ENCODE measurements around the gene PIGBOS1. TPM values are rescaled to one million over a fixed set of nuclear protein-coding genes. Genes with fewer than 3 reads are reported as not detected.

Gene PIGBOS1
- total RNA-seq, 1 donor from 2014 or later = 8.9 TPM

DNA sequence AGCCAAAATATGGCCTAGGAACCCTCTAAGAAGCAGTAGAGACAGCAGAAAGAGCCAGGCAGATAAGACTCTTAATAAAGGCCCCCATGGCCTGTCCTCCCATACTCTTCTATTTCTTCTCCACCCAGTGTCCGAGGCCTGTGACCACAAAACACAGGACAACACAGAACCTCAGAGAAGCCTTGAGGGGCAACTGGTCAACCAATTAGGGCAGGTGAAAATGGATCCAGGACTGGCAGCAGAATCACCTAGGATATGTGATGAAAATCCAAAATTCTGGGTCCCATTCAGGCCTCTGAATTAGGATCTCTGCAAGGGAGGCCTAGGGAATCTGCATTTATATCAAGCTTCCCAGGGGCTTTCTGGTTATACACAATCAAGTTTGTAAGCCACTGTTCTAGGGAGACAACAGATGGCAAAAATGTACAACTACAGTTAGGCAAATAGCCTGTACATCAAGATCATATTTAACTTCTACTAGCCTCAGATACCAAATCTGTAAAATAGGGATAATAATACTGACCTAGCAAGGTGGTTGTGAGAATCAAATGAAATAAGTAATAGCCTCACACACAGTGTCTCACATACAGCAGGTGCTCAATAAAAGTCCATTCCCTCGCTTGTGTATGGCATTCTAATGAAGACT lies 39.7 kb downstream of the PIGBOS1 start:
- peaks cover 39% of the 10 kb centered on the region for H3K4me1 Mint-ChIP-seq (ENCODE audit: low read depth, unreplicated experiment)
- H2AFZ ChIP-seq (ENCODE audit: low read depth, low read length) = no peak overlapping the region
- no peak overlapping the region for H3K4me3 Mint-ChIP-seq (ENCODE audit: unreplicated experiment)
- DNase-seq (ENCODE audit: low read depth) (no peak), FAIRE-seq (no peak)
- peaks cover 7% of the 10 kb centered on the region for H4K20me1 ChIP-seq (ENCODE audit: insufficient read depth, low read length)
- no peaks in the 10 kb centered on the region for H3K9me3 Mint-ChIP-seq (ENCODE audit: unreplicated experiment)
- no peak overlapping the region for H3K9ac ChIP-seq (ENCODE audit: low read length)
- H3K27ac ChIP-seq (ENCODE audit: low read depth, low read length) = peak overlapping the region; percentile 69
- peaks cover 35% of the 10 kb centered on the region for H3K79me2 ChIP-seq (ENCODE audit: insufficient read depth, low read length)
- H3K4me3 ChIP-seq (ENCODE audit: insufficient read depth, low read depth, low read length) = no peak overlapping the region
- peaks cover 29% of the 10 kb centered on the region for H3K4me1 ChIP-seq (ENCODE audit: insufficient read depth, low read length)
- H3K4me2 ChIP-seq (ENCODE audit: low read length) = peak overlapping the region; percentile 67
- H3K36me3 ChIP-seq (ENCODE audit: insufficient read depth, low read length) = no peaks in the 10 kb centered on the region
- TF ChIP-seq CTCF (IDR thresholded peaks at IDR 0.05; ENCODE audit: insufficient read depth, low read depth, low read length) (no peak), EZH2 (IDR thresholded peaks at IDR 0.05; ENCODE audit: insufficient read depth, low read length) (no peak)
- H3K9me3 ChIP-seq (ENCODE audit: insufficient read depth, low read depth, low read length) = no peaks in the 10 kb centered on the region
- H3K36me3 Mint-ChIP-seq (ENCODE audit: low read depth, unreplicated experiment) = no peaks in the 10 kb centered on the region
- no peaks in the 10 kb centered on the region for H3K27me3 Mint-ChIP-seq (ENCODE audit: low read depth, unreplicated experiment)
- H3K27ac Mint-ChIP-seq (ENCODE audit: unreplicated experiment) = peak overlapping the region; percentile 93
- no peaks in the 10 kb centered on the region for H3K27me3 ChIP-seq (ENCODE audit: insufficient read depth, low read length)

GRCh38 chr15:55277715-55278114 lies 41.2 kb downstream of the PIGBOS1 start:
- Mint-ChIP-seq H3K27ac (ENCODE audit: unreplicated experiment) (no peak overlapping the region), H3K36me3 (ENCODE audit: low read depth, unreplicated experiment) (no peaks in the 10 kb centered on the region), H3K4me1 (ENCODE audit: low read depth, unreplicated experiment) (peaks cover 32% of the 10 kb centered on the region), H3K4me3 (ENCODE audit: unreplicated experiment) (no peak overlapping the region), H3K27me3 (ENCODE audit: low read depth, unreplicated experiment) (no peaks in the 10 kb centered on the region), H3K9me3 (ENCODE audit: unreplicated experiment) (no peaks in the 10 kb centered on the region)
- H3K4me2 ChIP-seq (ENCODE audit: low read length) = no peak overlapping the region
- H3K27ac ChIP-seq (ENCODE audit: low read depth, low read length) = no peak overlapping the region
- peaks cover 25% of the 10 kb centered on the region for H3K79me2 ChIP-seq (ENCODE audit: insufficient read depth, low read length)
- FAIRE-seq = no peak
- no peak overlapping the region for H2AFZ ChIP-seq (ENCODE audit: low read depth, low read length)
- H3K9ac ChIP-seq (ENCODE audit: low read length) = no peak overlapping the region
- H3K27me3 ChIP-seq (ENCODE audit: insufficient read depth, low read length) = no peaks in the 10 kb centered on the region
- no peaks in the 10 kb centered on the region for H3K9me3 ChIP-seq (ENCODE audit: insufficient read depth, low read depth, low read length)
- no peak for DNase-seq (ENCODE audit: low read depth)
- H3K4me3 ChIP-seq (ENCODE audit: insufficient read depth, low read depth, low read length) = no peak overlapping the region
- peaks cover 23% of the 10 kb centered on the region for H3K4me1 ChIP-seq (ENCODE audit: insufficient read depth, low read length)
- H4K20me1 ChIP-seq (ENCODE audit: insufficient read depth, low read length) = peaks cover 7% of the 10 kb centered on the region
- TF ChIP-seq EZH2 (IDR thresholded peaks at IDR 0.05; ENCODE audit: insufficient read depth, low read length) (no peak), CTCF (IDR thresholded peaks at IDR 0.05; ENCODE audit: insufficient read depth, low read depth, low read length) (no peak)
- no peaks in the 10 kb centered on the region for H3K36me3 ChIP-seq (ENCODE audit: insufficient read depth, low read length)

GRCh38 chr15:55277116-55277564 lies 41.8 kb downstream of the PIGBOS1 start:
- Histone ChIP-seq H3K9ac (ENCODE audit: low read length) (no peak overlapping the region), H3K36me3 (ENCODE audit: insufficient read depth, low read length) (no peaks in the 10 kb centered on the region), H4K20me1 (ENCODE audit: insufficient read depth, low read length) (peaks cover 7% of the 10 kb centered on the region), H3K9me3 (ENCODE audit: insufficient read depth, low read depth, low read length) (no peaks in the 10 kb centered on the region), H3K4me1 (ENCODE audit: insufficient read depth, low read length) (peaks cover 17% of the 10 kb centered on the region), H3K27me3 (ENCODE audit: insufficient read depth, low read length) (no peaks in the 10 kb centered on the region), H3K27ac (ENCODE audit: low read depth, low read length) (no peak overlapping the region), H3K4me3 (ENCODE audit: insufficient read depth, low read depth, low read length) (no peak overlapping the region), H3K4me2 (ENCODE audit: low read length) (no peak overlapping the region), H2AFZ (ENCODE audit: low read depth, low read length) (no peak overlapping the region), H3K79me2 (ENCODE audit: insufficient read depth, low read length) (peaks cover 29% of the 10 kb centered on the region)
- Mint-ChIP-seq H3K4me1 (ENCODE audit: low read depth, unreplicated experiment) (peaks cover 26% of the 10 kb centered on the region), H3K27me3 (ENCODE audit: low read depth, unreplicated experiment) (no peaks in the 10 kb centered on the region), H3K36me3 (ENCODE audit: low read depth, unreplicated experiment) (no peaks in the 10 kb centered on the region), H3K27ac (ENCODE audit: unreplicated experiment) (peak overlapping the region; percentile 58), H3K4me3 (ENCODE audit: unreplicated experiment) (no peak overlapping the region), H3K9me3 (ENCODE audit: unreplicated experiment) (no peaks in the 10 kb centered on the region)
- FAIRE-seq (no peak), DNase-seq (ENCODE audit: low read depth) (peak; percentile 76)
- TF ChIP-seq CTCF (IDR thresholded peaks at IDR 0.05; ENCODE audit: insufficient read depth, low read depth, low read length) = no peak

Data from astrocyte (in vitro differentiated cells and primary cell).